HEK293 (cell line): ENCODE results near the gene ITGA3.

Experiments
- CTCF ChIP-seq: fragments of 450-650 bp; formaldehyde crosslinking; IDR thresholded peaks from 2 replicates; pipeline ENCODE4 v1.5.1; 2016; ENCODE audit warnings: missing biosample characterization, missing genetic modification characterization
- RBAK ChIP-seq: fragments of 450-650 bp; formaldehyde crosslinking; IDR thresholded peaks from 2 replicates; pipeline ENCODE4 v1.5.1; 2016; ENCODE audit warnings: missing biosample characterization, missing genetic modification characterization
- ZNF10 ChIP-seq: fragments of 450-650 bp; formaldehyde crosslinking; IDR thresholded peaks from 2 replicates; pipeline ENCODE4 v1.5.1; 2017; ENCODE audit warnings: missing biosample characterization, missing genetic modification characterization
- ZNF140 ChIP-seq: fragments of 450-650 bp; formaldehyde crosslinking; IDR thresholded peaks from 2 replicates; pipeline ENCODE4 v1.5.1; 2016; ENCODE audit warnings: missing biosample characterization, missing genetic modification characterization
- ZNF274 ChIP-seq, 2 experiments: fragments of 200-500 bp in 1 of 2; fragments of 450-650 bp in 1 of 2; sonication (Bioruptor generic) in 1 of 2; formaldehyde crosslinking in 1 of 2; IDR thresholded peaks; 2 replicates each; pipeline versions ENCODE4 v1.5.1 to v1.6.1; 2014 to 2016; ENCODE audit warnings: borderline replicate concordance in 1 of 2, inconsistent platforms in 1 of 2, low read length in 1 of 2, missing biosample characterization in 1 of 2, missing genetic modification characterization in 1 of 2
- ZNF362 ChIP-seq: fragments of 450-650 bp; formaldehyde crosslinking; IDR thresholded peaks from 2 replicates; pipeline ENCODE4 v1.5.1; 2016; ENCODE audit warnings: missing biosample characterization, missing genetic modification characterization

- TF ChIP-seq RBAK, result no peak
- no peak for TF ChIP-seq CTCF
- TF ChIP-seq ZNF140, result no peak
- no peak for TF ChIP-seq ZNF10 (tag by site-specific recombination)
- no peak for TF ChIP-seq ZNF362 (tag by site-specific recombination)
- TF ChIP-seq ZNF274 (IDR thresholded peaks at IDR 0.05; ENCODE audit: low read length), result no peak
- no peak for TF ChIP-seq ZNF274 (tag by site-specific recombination; IDR thresholded peaks at IDR 0.05; ENCODE audit: borderline replicate concordance)
Measured at GRCh38 chr17:50090971-50091917, 35.3 kb downstream of the ITGA3 start.
